OCI-LY7 (cell line): ENCODE data around the gene ANKS6. TPM values are rescaled to one million over a fixed set of nuclear protein-coding genes. Genes with fewer than 3 reads are reported as not detected.

ENCODE experiments used
- BruUV-seq: library from RNA; stranded (reverse); fragments of 400-500 nt; replicated peaks from 2 replicates; lab custom pipeline; 2021; lab: Mats Ljungman, UMichigan
- CTCF ChIA-PET: fragments of 300-600 bp; sonication (Branson Sonifier 250); formaldehyde crosslinking; loops from one replicate; lab custom pipeline; 2022; ENCODE audit warnings: antibody characterized with exemption; ENCODE audit not compliant: unreplicated experiment; lab: Charles Lee
- POLR2A ChIA-PET: fragments of 300-600 bp; sonication (Branson Sonifier 250); formaldehyde crosslinking; loops from one replicate; lab custom pipeline; 2022; ENCODE audit warnings: antibody characterized with exemption; lab: Charles Lee
- DNase-seq: peaks from one replicate; pipeline ENCODE4 v3.0.0-alpha.2; 2015; ENCODE audit warnings: low spot score
- H2AFZ ChIP-seq: fragments of 200-600 bp; sonication (generic), shearing (Covaris generic); 2 replicates; pipeline ENCODE4 v1.6.1; 2014; ENCODE audit warnings: mild to moderate bottlenecking, antibody characterized with exemption, low read length, moderate library complexity
- H3K27ac ChIP-seq: fragments of 200-600 bp; sonication (generic); 2 replicates; pipeline ENCODE4 v1.5.1; 2014; ENCODE audit warnings: mixed run types, low read depth, mild to moderate bottlenecking, moderate library complexity, low read length, inconsistent platforms; ENCODE audit not compliant: poor library complexity, severe bottlenecking
- H3K36me3 ChIP-seq: fragments of 200-600 bp; sonication (generic); 2 replicates; pipeline ENCODE4 v1.6.1; 2014; ENCODE audit warnings: mild to moderate bottlenecking, antibody characterized with exemption, low read length, moderate library complexity, mixed read lengths; ENCODE audit not compliant: insufficient read depth
- H3K4me1 ChIP-seq: fragments of 200-600 bp; sonication (generic); 2 replicates; pipeline ENCODE4 v1.5.1; 2014; ENCODE audit warnings: mild to moderate bottlenecking, low read length; ENCODE audit not compliant: insufficient read depth, poor library complexity, severe bottlenecking
- H3K4me2 ChIP-seq: fragments of 200-600 bp; sonication (generic); 2 replicates; pipeline ENCODE4 v1.6.1; 2014; ENCODE audit warnings: mild to moderate bottlenecking, low read length
- H3K4me3 ChIP-seq: fragments of 200-600 bp; sonication (generic); 2 replicates; pipeline ENCODE4 v1.5.1; 2014; ENCODE audit warnings: mild to moderate bottlenecking, low read depth, low read length; ENCODE audit not compliant: poor library complexity, severe bottlenecking
- H3K79me2 ChIP-seq: fragments of 200-600 bp; sonication (generic); 2 replicates; pipeline ENCODE4 v1.6.1; 2016; ENCODE audit warnings: low read depth, mild to moderate bottlenecking, low read length, moderate library complexity, mixed read lengths; ENCODE audit not compliant: insufficient read depth
- H3K9me2 ChIP-seq: fragments of 200-600 bp; sonication (generic); 2 replicates; pipeline ENCODE4 v1.6.1; 2016; ENCODE audit warnings: mild to moderate bottlenecking, low read length, mixed read lengths; ENCODE audit not compliant: insufficient read depth
- H3K9me3 ChIP-seq: fragments of 200-600 bp; sonication (generic); 2 replicates; pipeline ENCODE4 v1.6.1; 2014; ENCODE audit warnings: mild to moderate bottlenecking, mixed run types, low read length, mixed read lengths
- H4K20me1 ChIP-seq: fragments of 200-600 bp; sonication (generic); 2 replicates; pipeline ENCODE4 v1.6.1; 2014; ENCODE audit warnings: mild to moderate bottlenecking, antibody characterized with exemption, low read length, moderate library complexity, mixed read lengths; ENCODE audit not compliant: insufficient read depth
- EZH2phosphoT487 ChIP-seq: fragments of 200-600 bp; sonication (generic); IDR thresholded peaks from 2 replicates; pipeline ENCODE4 v1.6.1; 2018; ENCODE audit warnings: low read depth, borderline replicate concordance, mild to moderate bottlenecking, mixed run types, antibody characterized with exemption, low read length, moderate library complexity, mixed read lengths
- intact Hi-C: fragments of 100-400 bp; cut with micrococcal nuclease; formaldehyde crosslinking; loops from one replicate; pipeline ENCODE4 v1.10.0; 2022; ENCODE audit not compliant: unreplicated experiment
- total RNA-seq, 2 experiments: library from RNA; depleted of rRNA in 1 of 2; stranded (reverse); fragments of >200 nt in 1 of 2; shearing (Covaris generic) in 1 of 2; gene quantifications; 2 replicates each; pipeline ENCODE4 v1.2.3, GENCODE V29; 2014 to 2022
- TF ChIP-seq, protein P1 (sequence below): fragments of 200-600 bp; sonication (generic); conservative IDR thresholded peaks from 2 replicates; pipeline ENCODE4 v1.5.1; 2014; ENCODE audit warnings: mild to moderate bottlenecking, antibody characterized with exemption, low read length, moderate library complexity, mixed read lengths

ANKS6 gene
- total RNA-seq, 2 experiments from 2014 or later: 22.2 to 28.5 TPM

DNA sequence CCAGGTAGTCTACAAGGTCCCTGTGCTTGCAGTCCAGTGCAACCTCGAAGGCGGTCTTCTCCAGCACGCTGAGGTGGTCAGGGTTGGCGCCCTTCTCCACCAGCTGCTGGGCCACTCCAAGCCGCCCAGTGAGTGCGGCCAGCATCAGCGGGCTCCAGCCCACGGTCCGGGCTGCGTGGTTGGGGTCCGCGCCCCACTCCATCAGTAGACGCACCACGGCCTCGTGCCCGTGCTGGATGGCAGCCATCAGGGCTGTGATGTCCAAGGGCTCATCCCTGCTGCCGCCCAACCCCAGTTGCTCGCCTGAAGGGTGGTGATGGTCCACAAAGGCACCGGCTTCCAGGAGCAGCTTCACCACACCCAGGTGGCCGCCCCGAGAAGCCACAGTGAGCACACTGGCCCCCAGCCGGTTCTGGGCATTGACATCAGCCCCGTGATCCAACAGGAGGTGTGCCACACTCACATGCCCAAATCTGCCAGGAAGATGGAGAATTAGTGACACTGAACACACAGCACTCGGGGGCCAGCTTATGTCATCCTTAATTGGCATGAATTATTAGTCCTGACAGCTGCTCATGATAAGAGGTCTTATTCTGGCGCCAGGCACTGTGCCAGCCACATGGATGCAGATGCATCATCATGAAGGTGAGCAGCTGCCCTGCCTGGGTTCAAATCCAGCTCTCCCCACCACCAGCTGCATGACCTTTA is 6.1 kb downstream of the ANKS6 start:
- Histone ChIP-seq H3K4me1 (peaks cover 9% of the 10 kb centered on the region), H3K4me2 (no peak overlapping the region), H3K36me3 (0 out of 2 replicates have a peak, but pooled peaks cover 4% of the 10 kb centered on the region), H2AFZ (no peak overlapping the region), H3K9me2 (no peaks in the 10 kb centered on the region), H3K79me2 (no peaks in the 10 kb centered on the region), H3K9me3 (no peaks in the 10 kb centered on the region), H3K27ac (no peak overlapping the region), H3K4me3 (no peak overlapping the region), H4K20me1 (peaks cover 13% of the 10 kb centered on the region; the same call in 1 of the 2 replicates)
- ChIA-PET CTCF (no interaction called here), POLR2A (no interaction called here)
- intact Hi-C loops: no loop called here
- DNase-seq: no peak
- BruUV-seq: no TSS peak
- TF ChIP-seq, protein P1, sequence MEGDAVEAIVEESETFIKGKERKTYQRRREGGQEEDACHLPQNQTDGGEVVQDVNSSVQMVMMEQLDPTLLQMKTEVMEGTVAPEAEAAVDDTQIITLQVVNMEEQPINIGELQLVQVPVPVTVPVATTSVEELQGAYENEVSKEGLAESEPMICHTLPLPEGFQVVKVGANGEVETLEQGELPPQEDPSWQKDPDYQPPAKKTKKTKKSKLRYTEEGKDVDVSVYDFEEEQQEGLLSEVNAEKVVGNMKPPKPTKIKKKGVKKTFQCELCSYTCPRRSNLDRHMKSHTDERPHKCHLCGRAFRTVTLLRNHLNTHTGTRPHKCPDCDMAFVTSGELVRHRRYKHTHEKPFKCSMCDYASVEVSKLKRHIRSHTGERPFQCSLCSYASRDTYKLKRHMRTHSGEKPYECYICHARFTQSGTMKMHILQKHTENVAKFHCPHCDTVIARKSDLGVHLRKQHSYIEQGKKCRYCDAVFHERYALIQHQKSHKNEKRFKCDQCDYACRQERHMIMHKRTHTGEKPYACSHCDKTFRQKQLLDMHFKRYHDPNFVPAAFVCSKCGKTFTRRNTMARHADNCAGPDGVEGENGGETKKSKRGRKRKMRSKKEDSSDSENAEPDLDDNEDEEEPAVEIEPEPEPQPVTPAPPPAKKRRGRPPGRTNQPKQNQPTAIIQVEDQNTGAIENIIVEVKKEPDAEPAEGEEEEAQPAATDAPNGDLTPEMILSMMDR: no peak
- TF ChIP-seq EZH2phosphoT487: no peak

DNA sequence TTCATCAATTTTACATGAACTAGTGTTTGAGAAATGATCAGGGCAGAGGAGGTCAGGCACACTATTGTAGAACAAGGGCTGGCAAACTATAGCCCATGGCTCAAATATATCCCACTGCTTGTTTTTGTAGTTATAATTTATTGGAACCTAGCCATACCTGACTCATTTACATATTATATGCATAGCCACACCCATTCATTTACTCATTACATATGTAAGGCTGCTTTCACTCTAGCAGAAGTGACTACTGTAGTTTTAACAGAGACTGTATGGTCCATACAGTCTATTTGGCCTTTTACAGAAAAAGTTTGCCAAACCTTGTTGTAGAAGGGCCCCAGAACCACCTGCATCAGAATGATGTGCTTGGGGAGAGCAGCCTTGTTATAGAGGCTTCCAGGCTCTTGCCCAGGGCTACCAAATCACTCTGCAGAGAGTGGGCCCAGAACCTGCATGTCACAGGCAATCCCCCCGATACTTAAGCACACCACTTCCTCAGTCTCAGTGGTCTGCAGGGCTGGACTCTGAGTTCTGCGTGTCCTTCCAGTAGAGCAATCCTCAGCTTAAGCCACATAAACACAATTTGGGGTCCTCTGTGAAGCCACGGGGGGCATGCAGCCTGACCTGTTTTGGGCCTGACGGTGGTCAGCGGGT is 6.7 kb downstream of the ANKS6 start:
- peaks cover 13% of the 10 kb centered on the region; the same call in 1 of the 2 replicates for H4K20me1 ChIP-seq
- H3K4me3 ChIP-seq: no peak overlapping the region
- H2AFZ ChIP-seq: no peak overlapping the region
- H3K4me2 ChIP-seq: no peak overlapping the region
- peaks cover 9% of the 10 kb centered on the region for H3K4me1 ChIP-seq
- POLR2A ChIA-PET: interaction anchor here (0.7 to 1.0 kb wide), 2 partner anchors 136 to 205 kb away, joined by 3 to 4 read pairs; no protein-coding TSS in a partner anchor
- BruUV-seq: no TSS peak
- 0 out of 2 replicates have a peak, but pooled peaks cover 4% of the 10 kb centered on the region for H3K36me3 ChIP-seq
- H3K9me2 ChIP-seq: no peaks in the 10 kb centered on the region
- CTCF ChIA-PET: no interaction called here
- TF ChIP-seq, protein P1: no peak
- no peak for TF ChIP-seq EZH2phosphoT487
- H3K79me2 ChIP-seq: no peaks in the 10 kb centered on the region
- no peaks in the 10 kb centered on the region for H3K9me3 ChIP-seq
- no peak overlapping the region for H3K27ac ChIP-seq
- DNase-seq: no peak
- intact Hi-C loops: loop anchor here (10.0 kb wide), 1 partner anchor 415 kb away; no protein-coding TSS in a partner anchor
